GM19238 (cell line): ENCODE results near the gene PCP4.

Experiments
- DNase-seq: peaks from one replicate; pipeline ENCODE4 v3.0.0; 2011; ENCODE audit warnings: low spot score; ENCODE audit not compliant: insufficient read length

The PCP4 gene

DNA sequence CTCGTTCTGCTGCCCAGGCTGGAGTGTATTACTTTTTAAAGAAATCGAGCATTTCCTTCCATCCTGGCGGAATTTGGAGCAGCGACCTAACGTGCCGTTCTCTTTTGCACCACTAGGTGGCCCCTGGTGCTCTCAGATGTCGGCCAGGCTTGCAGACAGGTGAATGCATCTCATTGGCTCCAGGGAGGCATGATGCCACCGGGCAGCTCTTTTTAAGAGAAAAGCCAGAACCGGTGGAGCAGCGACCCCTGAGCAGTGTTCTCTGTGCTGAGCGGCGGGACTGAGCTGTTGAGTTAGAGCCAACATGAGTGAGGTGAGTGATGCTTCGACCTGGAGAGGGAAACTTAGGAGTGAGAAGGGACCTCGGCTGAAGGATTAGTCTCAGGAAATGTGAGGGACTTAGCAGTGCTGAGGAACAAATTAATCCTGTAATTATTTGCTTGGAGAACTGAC is at the start of gene PCP4:
TSS of gene PCP4 (plus strand) at position 241 of the 453 bp plus-strand sequence. CDS start at position 305, 64 bp downstream.
- peak; percentile 8 for DNase-seq

DNA sequence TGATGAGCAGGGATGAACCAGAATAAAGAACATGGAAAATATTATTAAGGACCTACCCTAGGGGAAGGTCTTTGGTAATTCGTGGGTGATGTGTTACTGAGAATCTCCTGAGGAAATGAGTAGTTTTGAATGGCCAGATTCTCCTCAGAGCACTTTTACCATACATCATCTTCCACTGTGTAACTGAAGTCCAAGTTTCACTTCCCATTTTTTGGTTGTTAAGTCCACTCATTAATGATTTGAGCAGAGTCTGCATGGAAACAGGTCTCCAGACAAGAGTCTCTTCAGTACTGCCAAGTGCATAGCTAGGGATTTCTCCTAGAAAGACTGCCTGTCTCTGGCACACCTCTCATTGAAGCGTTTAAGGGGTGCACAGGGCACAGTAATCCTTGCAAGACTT is 48.7 kb upstream of the PCP4 start:
- DNase-seq: no peak

DNA sequence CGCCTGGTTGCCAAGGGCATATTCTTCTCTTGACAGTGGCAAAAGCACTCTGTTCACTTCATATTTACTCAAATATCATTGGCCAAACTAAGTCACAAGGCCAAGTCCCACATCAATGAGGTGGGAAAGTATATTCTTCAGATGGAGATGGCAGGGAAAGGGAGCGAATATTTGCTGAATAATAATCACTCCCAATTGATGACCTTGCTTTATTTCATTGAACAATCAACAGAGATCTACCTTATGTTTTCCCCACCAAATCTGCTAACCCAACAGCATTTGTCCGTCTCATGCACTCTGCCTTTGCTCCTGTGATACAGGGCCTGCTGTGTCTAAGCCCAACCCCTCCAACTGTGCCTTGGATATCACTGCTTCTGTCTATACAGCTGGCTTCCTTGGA is 45.2 kb upstream of the PCP4 start:
- no peak for DNase-seq

GRCh38 chr21:39825250-39825649 is 42.0 kb upstream of the PCP4 start:
- DNase-seq: no peak

DNA sequence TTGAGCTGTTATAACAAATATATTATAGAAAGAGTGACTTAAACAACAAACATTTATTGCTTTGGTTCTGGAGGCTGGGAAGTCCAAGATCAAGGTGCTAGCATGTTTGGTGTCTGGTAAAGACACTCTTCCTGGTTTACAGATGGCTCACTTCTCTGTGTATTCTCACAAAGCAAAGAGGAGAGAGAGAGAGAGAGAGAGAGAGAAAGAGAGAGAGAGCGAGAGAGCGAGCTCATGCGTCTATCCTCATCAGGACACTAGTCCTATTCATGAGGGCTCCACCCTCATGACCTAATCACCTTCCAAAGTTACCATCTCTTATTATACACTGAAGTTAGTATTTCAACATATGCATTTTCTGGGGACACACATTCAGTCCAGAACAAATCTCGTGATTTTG is 32.7 kb upstream of the PCP4 start:
- DNase-seq: no peak

GRCh38 chr21:39837861-39838359 is 29.3 kb upstream of the PCP4 start:
- no peak for DNase-seq

DNA sequence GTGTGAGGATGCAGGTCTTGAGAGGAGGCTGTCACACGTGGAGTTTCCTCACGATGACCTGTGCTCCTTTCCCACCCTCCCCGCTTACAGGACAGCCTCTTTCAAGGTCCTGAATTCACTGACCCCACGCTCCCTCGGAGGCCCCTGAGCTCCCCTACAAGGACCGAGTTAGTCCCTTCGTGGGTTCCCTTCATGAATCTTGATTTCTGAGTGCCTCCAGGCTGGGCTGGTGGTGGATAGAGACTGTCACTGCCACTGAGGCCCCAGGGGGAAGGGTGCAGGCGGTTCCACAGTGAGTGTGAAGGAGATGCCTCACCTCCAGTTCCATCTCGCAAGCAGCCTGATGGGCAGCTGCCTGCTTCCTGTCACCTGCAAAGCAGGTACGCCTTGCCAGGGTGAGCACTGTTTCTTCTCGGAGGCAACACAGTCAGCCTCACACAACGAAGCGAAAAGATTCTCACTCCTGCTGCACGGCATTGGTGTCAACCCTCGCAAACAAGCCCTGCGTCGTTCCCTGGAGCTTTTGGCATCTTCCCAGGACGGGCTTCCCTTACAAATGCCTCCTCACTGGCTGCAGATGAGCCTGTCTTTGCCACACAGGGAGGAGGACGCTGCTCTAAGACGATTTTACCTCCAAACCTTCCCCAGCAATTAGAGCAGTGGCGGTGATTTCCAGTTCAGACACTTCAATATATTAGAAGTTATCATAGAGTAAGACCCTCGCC is 26.7 kb upstream of the PCP4 start:
- DNase-seq: no peak

GRCh38 chr21:39842741-39843459 is 24.3 kb upstream of the PCP4 start:
- DNase-seq: no peak

GRCh38 chr21:39843483-39843882 is 23.8 kb upstream of the PCP4 start:
- no peak for DNase-seq

- DNase-seq: no peak
Measured at GRCh38 chr21:39843916-39844315, 23.3 kb upstream of the PCP4 start.

DNA sequence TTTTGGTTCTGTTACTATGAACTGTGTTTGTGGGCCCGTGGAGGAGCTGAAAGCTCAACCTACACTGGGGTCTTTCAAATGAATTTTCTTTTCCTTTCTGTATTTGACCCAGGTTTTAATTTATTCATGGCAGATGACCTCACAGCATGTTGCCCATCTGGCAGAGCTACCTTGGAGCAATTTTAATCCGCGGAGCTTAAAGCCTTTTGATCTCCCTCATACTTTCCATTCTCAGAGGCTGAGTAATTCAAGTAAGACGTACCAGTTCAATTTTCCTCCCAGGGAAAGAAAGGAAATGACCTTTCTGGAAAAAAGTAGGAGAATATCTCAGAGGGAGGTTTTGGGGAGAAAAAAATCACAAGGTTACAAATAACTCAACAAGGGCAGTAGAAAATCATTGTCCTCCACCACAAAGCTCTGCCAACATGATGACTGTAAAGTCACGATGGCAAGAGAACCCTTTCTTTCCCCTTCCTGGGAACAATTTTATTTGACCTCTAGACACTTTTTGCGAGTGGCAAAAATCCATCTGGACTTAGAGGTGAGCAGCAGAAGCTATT is 21.6 kb upstream of the PCP4 start:
- no peak for DNase-seq

DNA sequence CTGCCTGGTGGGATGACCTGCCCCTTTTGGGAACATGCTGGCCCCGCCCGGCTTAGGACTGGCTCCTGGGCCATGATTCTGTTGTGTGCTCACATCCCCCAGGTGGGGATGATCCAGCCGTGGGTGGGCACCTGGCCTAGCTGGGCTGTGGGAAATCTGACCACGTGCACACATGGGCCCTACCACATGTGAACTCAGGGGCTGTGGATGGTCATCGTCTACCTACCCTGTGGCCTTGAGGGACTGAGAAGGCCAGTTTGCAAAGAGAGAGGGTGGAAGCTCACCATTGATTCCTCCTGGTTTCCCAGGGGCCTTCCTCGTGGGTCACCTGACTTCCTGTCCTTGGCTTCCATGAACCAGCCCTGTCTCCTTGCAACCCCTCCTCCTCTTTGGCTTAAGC is 19.4 kb upstream of the PCP4 start:
- no peak for DNase-seq

GRCh38 chr21:39849014-39849655 is 18.1 kb upstream of the PCP4 start:
- no peak for DNase-seq

DNA sequence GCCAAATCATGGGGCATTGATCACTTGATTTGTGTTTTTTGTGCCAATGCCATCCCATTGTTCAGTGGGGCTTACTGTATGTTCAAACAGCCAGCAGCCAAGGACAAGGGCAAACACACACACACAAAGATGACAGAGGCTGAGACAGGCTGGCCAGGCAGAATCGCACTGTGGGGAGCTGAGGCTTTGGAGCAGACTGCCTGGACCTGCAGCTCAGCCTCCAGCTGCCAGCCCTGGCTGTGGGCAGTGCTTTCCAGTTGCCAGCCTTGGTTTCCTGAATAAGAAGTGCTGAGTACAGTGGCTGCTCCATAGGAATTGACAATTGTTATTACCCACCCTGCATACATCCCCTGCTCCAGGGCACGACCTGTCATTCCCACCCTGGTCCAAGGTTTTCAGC is 16.9 kb upstream of the PCP4 start:
- DNase-seq: no peak

GRCh38 chr21:39851002-39851618 is 16.1 kb upstream of the PCP4 start:
- DNase-seq: no peak

GRCh38 chr21:39852021-39852721 is 15.1 kb upstream of the PCP4 start:
- DNase-seq: no peak

DNA sequence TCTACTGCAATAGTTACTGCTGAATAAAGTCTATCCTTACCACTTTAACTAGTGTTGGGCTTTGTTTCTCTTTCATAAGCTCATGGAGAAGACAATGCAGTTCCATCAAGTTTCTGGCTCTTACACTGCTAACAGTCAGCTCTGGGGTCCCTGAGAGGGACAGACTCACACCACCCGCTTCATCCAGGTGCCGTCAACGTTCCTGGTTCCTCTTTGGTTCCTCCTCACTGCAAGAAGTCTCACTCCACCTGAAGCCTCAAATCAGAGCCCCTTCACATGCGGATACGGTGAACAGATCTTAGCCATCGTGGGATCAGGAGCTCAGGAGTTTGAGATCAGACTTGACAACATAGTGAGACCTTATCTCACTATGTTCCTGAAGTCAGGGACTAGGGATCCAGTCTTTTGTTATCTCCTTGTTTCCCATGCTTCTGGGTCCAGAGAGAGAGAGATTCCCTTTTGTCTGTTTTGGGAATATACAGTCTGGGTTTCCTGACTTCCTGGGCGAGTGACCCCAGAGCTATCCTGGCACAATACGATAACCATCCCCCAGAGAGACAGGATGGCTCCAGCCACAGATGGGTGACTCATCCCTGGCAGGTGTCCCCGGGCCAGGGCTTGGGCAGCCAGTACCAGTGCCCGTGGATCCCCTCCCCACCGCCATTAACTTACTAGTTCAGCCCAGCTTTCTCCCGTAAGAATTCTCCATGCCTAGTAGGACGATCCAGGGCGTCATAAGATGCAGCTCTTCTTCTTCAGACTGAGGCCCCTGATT is 14.3 kb upstream of the PCP4 start:
- no peak for DNase-seq

GRCh38 chr21:39854572-39854971 is 12.7 kb upstream of the PCP4 start:
- DNase-seq: no peak

DNA sequence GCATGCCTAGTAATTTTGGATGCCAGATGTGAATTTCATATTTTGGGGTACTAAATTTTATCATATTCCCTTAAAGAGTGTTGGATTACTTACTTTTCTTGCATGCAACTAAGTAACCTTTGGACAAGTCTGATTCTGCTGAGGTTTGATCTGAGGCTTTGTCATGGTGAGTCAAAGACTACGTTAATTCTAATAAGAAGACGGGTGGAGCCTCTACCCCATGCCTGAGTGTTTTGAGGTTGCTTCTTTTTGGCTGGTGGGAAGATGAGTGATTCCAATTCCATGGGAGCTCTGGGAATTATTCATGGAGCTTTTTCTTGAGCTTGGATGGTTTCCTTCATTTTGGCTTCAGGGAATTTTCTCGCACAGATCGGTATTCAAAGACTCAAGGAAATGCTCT is 11.6 kb upstream of the PCP4 start:
- no peak for DNase-seq

GRCh38 chr21:39860600-39860999 is 6.6 kb upstream of the PCP4 start:
- DNase-seq: no peak
